ENCODE measurements around the gene GBF1.
A peak's percentile ranks its signal among the peaks of the same experiment; 100 is the strongest.

Gene GBF1

GRCh38 chr10:102396317-102396650 lies 151.0 kb downstream of the GBF1 start:
- no peaks in the 10 kb centered on the region for H3K27me3 ChIP-seq (ENCODE audit: control insufficient read depth in 1 of 2, insufficient read depth in 2 of 2, low read length in 2 of 2)
- H3K4me1 ChIP-seq (ENCODE audit: control insufficient read depth in 1 of 2, insufficient read depth in 2 of 2, low read length in 2 of 2) = peaks cover 21 to 33% of the 10 kb centered on the region in 2 donors
- H3K27ac ChIP-seq (ENCODE audit: low read depth, low read length) = peak overlapping the region; percentile 59
- peaks cover 7 to 22% of the 10 kb centered on the region in 2 donors for H3K36me3 ChIP-seq (ENCODE audit: control insufficient read depth in 1 of 2, insufficient read depth in 2 of 2, low read length in 2 of 2)
- no peaks in the 10 kb centered on the region for H3K9me3 ChIP-seq (ENCODE audit: control insufficient read depth in 1 of 2, low read length in 2 of 2)
- peak overlapping the region; percentile 55 to 87 for H3K9ac ChIP-seq (ENCODE audit: low read depth in 1 of 2, low read length in 2 of 2)
- H3K4me3 ChIP-seq (ENCODE audit: low read depth in 1 of 2, low read length in 2 of 2) = peak overlapping the region; percentile 99

- Histone ChIP-seq H3K4me1 (ENCODE audit: control insufficient read depth in 1 of 2, insufficient read depth in 2 of 2, low read length in 2 of 2) (peaks cover 21 to 33% of the 10 kb centered on the region in 2 donors), H3K27me3 (ENCODE audit: control insufficient read depth in 1 of 2, insufficient read depth in 2 of 2, low read length in 2 of 2) (no peaks in the 10 kb centered on the region), H3K4me3 (ENCODE audit: low read depth in 1 of 2, low read length in 2 of 2) (peak overlapping the region; percentile 99), H3K27ac (ENCODE audit: low read depth, low read length) (no peak overlapping the region), H3K36me3 (ENCODE audit: control insufficient read depth in 1 of 2, insufficient read depth in 2 of 2, low read length in 2 of 2) (peaks cover 7 to 27% of the 10 kb centered on the region in 2 donors), H3K9ac (ENCODE audit: low read depth in 1 of 2, low read length in 2 of 2) (peak overlapping the region in 1 of 2 donors; percentile 87), H3K9me3 (ENCODE audit: control insufficient read depth in 1 of 2, low read length in 2 of 2) (no peaks in the 10 kb centered on the region)
Observed at GRCh38 chr10:102396730-102397151, 151.4 kb downstream of the GBF1 start.

DNA sequence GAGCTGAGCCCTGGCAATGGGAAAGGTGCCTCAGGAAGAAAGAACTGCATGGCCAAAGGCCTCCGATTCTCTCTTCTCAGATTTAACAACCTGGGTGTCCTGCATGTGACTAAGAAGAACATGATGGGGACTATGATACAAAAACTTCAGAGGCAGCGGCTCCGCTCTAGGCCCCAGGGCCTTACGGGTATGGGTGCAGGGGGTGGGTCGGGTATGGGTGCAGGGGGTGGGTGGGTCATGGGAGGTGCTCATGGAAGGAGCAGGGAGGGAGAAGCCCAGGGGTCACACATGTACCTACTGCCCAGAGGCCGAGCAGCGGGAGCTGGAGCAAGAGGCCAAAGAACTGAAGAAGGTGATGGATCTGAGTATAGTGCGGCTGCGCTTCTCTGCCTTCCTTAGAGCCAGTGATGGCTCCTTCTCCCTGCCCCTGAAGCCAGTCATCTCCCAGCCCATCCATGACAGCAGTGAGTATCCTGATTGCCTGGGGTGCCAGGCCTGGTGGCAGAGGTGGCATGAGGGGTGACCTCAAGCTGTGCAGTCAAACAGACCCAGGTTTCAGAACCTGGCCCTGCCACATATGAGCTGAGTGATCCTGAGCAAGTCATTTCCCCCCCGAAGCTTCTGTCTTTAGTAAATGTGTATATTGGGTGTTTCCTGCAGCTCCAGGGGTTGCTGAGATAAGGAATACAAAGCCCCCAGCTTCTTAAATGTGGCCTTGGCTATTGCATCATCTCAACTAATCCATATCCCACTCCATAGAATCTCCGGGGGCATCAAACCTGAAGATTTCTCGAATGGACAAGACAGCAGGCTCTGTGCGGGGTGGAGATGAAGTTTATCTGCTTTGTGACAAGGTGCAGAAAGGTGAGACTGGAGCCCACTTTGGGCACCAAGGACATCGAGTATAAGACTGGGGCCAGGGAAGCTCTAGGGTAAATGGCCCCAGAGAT lies 152.2 kb downstream of the GBF1 start:
- H3K36me3 ChIP-seq (ENCODE audit: control insufficient read depth in 1 of 2, insufficient read depth in 2 of 2, low read length in 2 of 2) = peaks cover 7 to 28% of the 10 kb centered on the region in 2 donors
- no peak overlapping the region for H3K9ac ChIP-seq (ENCODE audit: low read depth in 1 of 2, low read length in 2 of 2)
- no peak overlapping the region for H3K4me3 ChIP-seq (ENCODE audit: low read depth in 1 of 2, low read length in 2 of 2)
- H3K4me1 ChIP-seq (ENCODE audit: control insufficient read depth in 1 of 2, insufficient read depth in 2 of 2, low read length in 2 of 2) = peaks cover 21 to 33% of the 10 kb centered on the region in 2 donors
- H3K27me3 ChIP-seq (ENCODE audit: control insufficient read depth in 1 of 2, insufficient read depth in 2 of 2, low read length in 2 of 2) = no peaks in the 10 kb centered on the region
- no peaks in the 10 kb centered on the region for H3K9me3 ChIP-seq (ENCODE audit: control insufficient read depth in 1 of 2, low read length in 2 of 2)
- no peak overlapping the region for H3K27ac ChIP-seq (ENCODE audit: low read depth, low read length)

GRCh38 chr10:102398172-102399020 lies 153.1 kb downstream of the GBF1 start:
- H3K27me3 ChIP-seq (ENCODE audit: control insufficient read depth in 1 of 2, insufficient read depth in 2 of 2, low read length in 2 of 2) = no peaks in the 10 kb centered on the region
- no peak overlapping the region for H3K9ac ChIP-seq (ENCODE audit: low read depth in 1 of 2, low read length in 2 of 2)
- peak overlapping the region; percentile 63 to 65 for H3K4me3 ChIP-seq (ENCODE audit: low read depth in 1 of 2, low read length in 2 of 2)
- no peaks in the 10 kb centered on the region for H3K9me3 ChIP-seq (ENCODE audit: control insufficient read depth in 1 of 2, low read length in 2 of 2)
- H3K27ac ChIP-seq (ENCODE audit: low read depth, low read length) = no peak overlapping the region
- H3K36me3 ChIP-seq (ENCODE audit: control insufficient read depth in 1 of 2, insufficient read depth in 2 of 2, low read length in 2 of 2) = peaks cover 7 to 28% of the 10 kb centered on the region in 2 donors
- peaks cover 21 to 33% of the 10 kb centered on the region in 2 donors for H3K4me1 ChIP-seq (ENCODE audit: control insufficient read depth in 1 of 2, insufficient read depth in 2 of 2, low read length in 2 of 2)

GRCh38 chr10:102399217-102400021 lies 154.1 kb downstream of the GBF1 start:
- H3K9ac ChIP-seq (ENCODE audit: low read depth in 1 of 2, low read length in 2 of 2) = peak overlapping the region; percentile 32 to 63
- no peaks in the 10 kb centered on the region for H3K9me3 ChIP-seq (ENCODE audit: control insufficient read depth in 1 of 2, low read length in 2 of 2)
- H3K27me3 ChIP-seq (ENCODE audit: control insufficient read depth in 1 of 2, insufficient read depth in 2 of 2, low read length in 2 of 2) = no peaks in the 10 kb centered on the region
- H3K4me3 ChIP-seq (ENCODE audit: low read depth in 1 of 2, low read length in 2 of 2) = peak overlapping the region; percentile 63 to 65
- H3K36me3 ChIP-seq (ENCODE audit: control insufficient read depth in 1 of 2, insufficient read depth in 2 of 2, low read length in 2 of 2) = peaks cover 7 to 28% of the 10 kb centered on the region in 2 donors
- H3K27ac ChIP-seq (ENCODE audit: low read depth, low read length) = peak overlapping the region; percentile 67
- H3K4me1 ChIP-seq (ENCODE audit: control insufficient read depth in 1 of 2, insufficient read depth in 2 of 2, low read length in 2 of 2) = peaks cover 21 to 29% of the 10 kb centered on the region in 2 donors

DNA sequence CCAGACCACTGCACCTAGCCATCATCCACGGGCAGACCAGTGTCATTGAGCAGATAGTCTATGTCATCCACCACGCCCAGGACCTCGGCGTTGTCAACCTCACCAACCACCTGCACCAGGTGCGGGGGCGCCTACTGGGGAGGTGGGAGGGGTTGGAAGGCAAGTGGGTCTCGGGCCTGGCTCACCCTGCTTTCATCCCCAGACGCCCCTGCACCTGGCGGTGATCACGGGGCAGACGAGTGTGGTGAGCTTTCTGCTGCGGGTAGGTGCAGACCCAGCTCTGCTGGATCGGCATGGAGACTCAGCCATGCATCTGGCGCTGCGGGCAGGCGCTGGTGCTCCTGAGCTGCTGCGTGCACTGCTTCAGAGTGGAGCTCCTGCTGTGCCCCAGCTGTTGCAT lies 154.7 kb downstream of the GBF1 start:
- H3K27ac ChIP-seq (ENCODE audit: low read depth, low read length) = no peak overlapping the region
- no peaks in the 10 kb centered on the region for H3K27me3 ChIP-seq (ENCODE audit: control insufficient read depth in 1 of 2, insufficient read depth in 2 of 2, low read length in 2 of 2)
- peak overlapping the region in 1 of 2 donors; percentile 63 for H3K4me3 ChIP-seq (ENCODE audit: low read depth in 1 of 2, low read length in 2 of 2)
- H3K9ac ChIP-seq (ENCODE audit: low read depth in 1 of 2, low read length in 2 of 2) = peak overlapping the region in 1 of 2 donors; percentile 63
- peaks cover 18 to 24% of the 10 kb centered on the region in 2 donors for H3K4me1 ChIP-seq (ENCODE audit: control insufficient read depth in 1 of 2, insufficient read depth in 2 of 2, low read length in 2 of 2)
- H3K36me3 ChIP-seq (ENCODE audit: control insufficient read depth in 1 of 2, insufficient read depth in 2 of 2, low read length in 2 of 2) = peaks cover 7 to 28% of the 10 kb centered on the region in 2 donors
- H3K9me3 ChIP-seq (ENCODE audit: control insufficient read depth in 1 of 2, low read length in 2 of 2) = no peaks in the 10 kb centered on the region

DNA sequence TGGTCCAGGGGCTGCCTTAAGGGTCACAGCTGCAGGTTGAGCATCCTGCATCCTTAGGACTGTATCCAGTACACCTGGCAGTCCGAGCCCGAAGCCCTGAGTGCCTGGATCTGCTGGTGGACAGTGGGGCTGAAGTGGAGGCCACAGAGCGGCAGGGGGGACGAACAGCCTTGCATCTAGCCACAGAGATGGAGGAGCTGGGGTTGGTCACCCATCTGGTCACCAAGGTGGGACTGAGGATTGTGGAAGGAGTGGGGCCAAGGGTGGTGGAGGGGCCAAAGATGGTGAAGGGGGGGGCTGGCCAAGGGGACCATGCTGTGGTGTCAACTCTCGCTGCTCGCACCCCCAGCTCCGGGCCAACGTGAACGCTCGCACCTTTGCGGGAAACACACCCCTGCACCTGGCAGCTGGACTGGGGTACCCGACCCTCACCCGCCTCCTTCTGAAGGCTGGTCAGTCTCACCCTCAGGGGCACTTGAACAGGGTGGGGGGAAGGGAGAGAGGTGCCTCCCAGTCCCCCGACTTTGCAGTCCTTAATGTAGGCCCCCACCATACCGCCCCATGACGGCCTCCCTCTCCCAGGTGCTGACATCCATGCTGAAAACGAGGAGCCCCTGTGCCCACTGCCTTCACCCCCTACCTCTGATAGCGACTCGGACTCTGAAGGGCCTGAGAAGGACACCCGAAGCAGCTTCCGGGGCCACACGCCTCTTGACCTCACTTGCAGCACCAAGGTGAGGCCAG lies 155.4 kb downstream of the GBF1 start:
- no peak overlapping the region for H3K9ac ChIP-seq (ENCODE audit: low read depth in 1 of 2, low read length in 2 of 2)
- H3K4me3 ChIP-seq (ENCODE audit: low read depth in 1 of 2, low read length in 2 of 2) = no peak overlapping the region
- peaks cover 7 to 28% of the 10 kb centered on the region in 2 donors for H3K36me3 ChIP-seq (ENCODE audit: control insufficient read depth in 1 of 2, insufficient read depth in 2 of 2, low read length in 2 of 2)
- H3K9me3 ChIP-seq (ENCODE audit: control insufficient read depth in 1 of 2, low read length in 2 of 2) = no peaks in the 10 kb centered on the region
- no peaks in the 10 kb centered on the region for H3K27me3 ChIP-seq (ENCODE audit: control insufficient read depth in 1 of 2, insufficient read depth in 2 of 2, low read length in 2 of 2)
- peaks cover 18 to 22% of the 10 kb centered on the region in 2 donors for H3K4me1 ChIP-seq (ENCODE audit: control insufficient read depth in 1 of 2, insufficient read depth in 2 of 2, low read length in 2 of 2)
- no peak overlapping the region for H3K27ac ChIP-seq (ENCODE audit: low read depth, low read length)

DNA sequence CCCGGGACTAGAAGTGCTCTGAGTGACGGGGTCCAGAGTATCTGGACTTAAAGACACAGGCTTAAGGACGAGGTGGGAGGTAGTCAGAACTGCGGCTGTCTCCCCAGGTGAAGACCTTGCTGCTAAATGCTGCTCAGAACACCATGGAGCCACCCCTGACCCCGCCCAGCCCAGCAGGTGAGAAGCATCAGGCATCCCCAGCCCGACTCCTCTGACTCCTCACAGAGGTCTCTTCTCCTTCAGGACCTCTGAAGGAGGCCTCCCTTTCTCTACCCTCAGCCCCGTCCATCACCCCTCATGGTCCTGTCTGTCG lies 156.0 kb downstream of the GBF1 start:
- H3K4me3 ChIP-seq (ENCODE audit: low read depth in 1 of 2, low read length in 2 of 2) = no peak overlapping the region
- H3K27ac ChIP-seq (ENCODE audit: low read depth, low read length) = no peak overlapping the region
- H3K9ac ChIP-seq (ENCODE audit: low read depth in 1 of 2, low read length in 2 of 2) = no peak overlapping the region
- peaks cover 14 to 18% of the 10 kb centered on the region in 2 donors for H3K4me1 ChIP-seq (ENCODE audit: control insufficient read depth in 1 of 2, insufficient read depth in 2 of 2, low read length in 2 of 2)
- peaks cover 7 to 28% of the 10 kb centered on the region in 2 donors for H3K36me3 ChIP-seq (ENCODE audit: control insufficient read depth in 1 of 2, insufficient read depth in 2 of 2, low read length in 2 of 2)
- H3K9me3 ChIP-seq (ENCODE audit: control insufficient read depth in 1 of 2, low read length in 2 of 2) = no peaks in the 10 kb centered on the region
- H3K27me3 ChIP-seq (ENCODE audit: control insufficient read depth in 1 of 2, insufficient read depth in 2 of 2, low read length in 2 of 2) = no peaks in the 10 kb centered on the region

Data from duodenal mucosa (tissue), 2 donors.